Measurements from ENCODE around the gene FAAP20.

FAAP20 gene

GRCh38 chr1:2194319-2194897 lies at the start of gene FAAP20:
TSS of gene FAAP20 (minus strand) at chr1:2194772. CDS start at chr1:2194749, 23 bp downstream.
- Histone ChIP-seq H3K27ac (ENCODE audit: low read depth, low read length) (peak within 1 kb of the TSS; percentile 66), H3K4me3 (ENCODE audit: low read depth, low read length) (peak within 1 kb of the TSS; percentile 71), H3K27me3 (ENCODE audit: insufficient read depth, low read length) (no peaks in the 10 kb centered on the region), H2AFZ (ENCODE audit: low read length, unreplicated experiment) (peak within 1 kb of the TSS; percentile 65), H3K36me3 (ENCODE audit: insufficient read depth, low read length) (no peaks in the 10 kb centered on the region), H3K4me1 (ENCODE audit: control insufficient read depth, insufficient read depth, low read length, unreplicated experiment) (peaks cover 26% of the 10 kb centered on the region), H3K79me2 (ENCODE audit: control insufficient read depth, insufficient read depth, low read length, unreplicated experiment) (peaks cover 25% of the 10 kb centered on the region)

- Histone ChIP-seq H3K27me3 (ENCODE audit: insufficient read depth, low read length) (no peaks in the 10 kb centered on the region), H3K4me1 (ENCODE audit: control insufficient read depth, insufficient read depth, low read length, unreplicated experiment) (peaks cover 29% of the 10 kb centered on the region), H3K4me3 (ENCODE audit: low read depth, low read length) (no peak overlapping the region), H3K27ac (ENCODE audit: low read depth, low read length) (no peak overlapping the region), H3K79me2 (ENCODE audit: control insufficient read depth, insufficient read depth, low read length, unreplicated experiment) (peaks cover 97% of the 10 kb centered on the region), H2AFZ (ENCODE audit: low read length, unreplicated experiment) (no peak overlapping the region), H3K36me3 (ENCODE audit: insufficient read depth, low read length) (no peaks in the 10 kb centered on the region)
These were observed 48.5 kb upstream of the FAAP20 start for GRCh38 chr1:2242814-2243725.

- peaks cover 37% of the 10 kb centered on the region for H3K4me1 ChIP-seq (ENCODE audit: control insufficient read depth, insufficient read depth, low read length, unreplicated experiment)
- no peak overlapping the region for H3K27ac ChIP-seq (ENCODE audit: low read depth, low read length)
- no peak overlapping the region for H2AFZ ChIP-seq (ENCODE audit: low read length, unreplicated experiment)
- peaks cover 97% of the 10 kb centered on the region for H3K79me2 ChIP-seq (ENCODE audit: control insufficient read depth, insufficient read depth, low read length, unreplicated experiment)
- H3K27me3 ChIP-seq (ENCODE audit: insufficient read depth, low read length) = no peaks in the 10 kb centered on the region
- no peak overlapping the region for H3K4me3 ChIP-seq (ENCODE audit: low read depth, low read length)
- H3K36me3 ChIP-seq (ENCODE audit: insufficient read depth, low read length) = no peaks in the 10 kb centered on the region
These were observed 47.2 kb upstream of the FAAP20 start for GRCh38 chr1:2241820-2242219.

GRCh38 chr1:2240270-2241156 lies 45.9 kb upstream of the FAAP20 start:
- no peaks in the 10 kb centered on the region for H3K36me3 ChIP-seq (ENCODE audit: insufficient read depth, low read length)
- peaks cover 95% of the 10 kb centered on the region for H3K79me2 ChIP-seq (ENCODE audit: control insufficient read depth, insufficient read depth, low read length, unreplicated experiment)
- no peak overlapping the region for H3K27ac ChIP-seq (ENCODE audit: low read depth, low read length)

GRCh38 chr1:2239384-2239985 lies 44.9 kb upstream of the FAAP20 start:
- H3K27me3 ChIP-seq (ENCODE audit: insufficient read depth, low read length) = no peaks in the 10 kb centered on the region
- peaks cover 96% of the 10 kb centered on the region for H3K79me2 ChIP-seq (ENCODE audit: control insufficient read depth, insufficient read depth, low read length, unreplicated experiment)
- no peak overlapping the region for H3K27ac ChIP-seq (ENCODE audit: low read depth, low read length)
- H3K4me3 ChIP-seq (ENCODE audit: low read depth, low read length) = no peak overlapping the region
- no peak overlapping the region for H2AFZ ChIP-seq (ENCODE audit: low read length, unreplicated experiment)
- H3K36me3 ChIP-seq (ENCODE audit: insufficient read depth, low read length) = no peaks in the 10 kb centered on the region
- H3K4me1 ChIP-seq (ENCODE audit: control insufficient read depth, insufficient read depth, low read length, unreplicated experiment) = peaks cover 37% of the 10 kb centered on the region

More at GRCh38 chr1:2240270-2241156, 45.9 kb upstream of the FAAP20 start:
- Histone ChIP-seq H3K4me1 (ENCODE audit: control insufficient read depth, insufficient read depth, low read length, unreplicated experiment) (peaks cover 34% of the 10 kb centered on the region), H3K27me3 (ENCODE audit: insufficient read depth, low read length) (no peaks in the 10 kb centered on the region), H2AFZ (ENCODE audit: low read length, unreplicated experiment) (no peak overlapping the region), H3K4me3 (ENCODE audit: low read depth, low read length) (no peak overlapping the region)

- H3K27ac ChIP-seq (ENCODE audit: low read depth, low read length) = no peak overlapping the region
- no peak overlapping the region for H2AFZ ChIP-seq (ENCODE audit: low read length, unreplicated experiment)
- H3K27me3 ChIP-seq (ENCODE audit: insufficient read depth, low read length) = no peaks in the 10 kb centered on the region
- peaks cover 38% of the 10 kb centered on the region for H3K4me1 ChIP-seq (ENCODE audit: control insufficient read depth, insufficient read depth, low read length, unreplicated experiment)
- H3K36me3 ChIP-seq (ENCODE audit: insufficient read depth, low read length) = no peaks in the 10 kb centered on the region
- no peak overlapping the region for H3K4me3 ChIP-seq (ENCODE audit: low read depth, low read length)
- peaks cover 94% of the 10 kb centered on the region for H3K79me2 ChIP-seq (ENCODE audit: control insufficient read depth, insufficient read depth, low read length, unreplicated experiment)
These were observed 44.4 kb upstream of the FAAP20 start for GRCh38 chr1:2239013-2239370.

GRCh38 chr1:2238361-2239012 lies 43.9 kb upstream of the FAAP20 start:
- no peaks in the 10 kb centered on the region for H3K36me3 ChIP-seq (ENCODE audit: insufficient read depth, low read length)
- H3K4me1 ChIP-seq (ENCODE audit: control insufficient read depth, insufficient read depth, low read length, unreplicated experiment) = peaks cover 43% of the 10 kb centered on the region
- no peak overlapping the region for H2AFZ ChIP-seq (ENCODE audit: low read length, unreplicated experiment)
- no peak overlapping the region for H3K4me3 ChIP-seq (ENCODE audit: low read depth, low read length)
- H3K27me3 ChIP-seq (ENCODE audit: insufficient read depth, low read length) = no peaks in the 10 kb centered on the region
- peaks cover 95% of the 10 kb centered on the region for H3K79me2 ChIP-seq (ENCODE audit: control insufficient read depth, insufficient read depth, low read length, unreplicated experiment)
- no peak overlapping the region for H3K27ac ChIP-seq (ENCODE audit: low read depth, low read length)

GRCh38 chr1:2237773-2238172 lies 43.2 kb upstream of the FAAP20 start:
- Histone ChIP-seq H3K79me2 (ENCODE audit: control insufficient read depth, insufficient read depth, low read length, unreplicated experiment) (peaks cover 95% of the 10 kb centered on the region), H3K36me3 (ENCODE audit: insufficient read depth, low read length) (no peaks in the 10 kb centered on the region), H3K4me1 (ENCODE audit: control insufficient read depth, insufficient read depth, low read length, unreplicated experiment) (peaks cover 50% of the 10 kb centered on the region), H2AFZ (ENCODE audit: low read length, unreplicated experiment) (no peak overlapping the region), H3K27me3 (ENCODE audit: insufficient read depth, low read length) (no peaks in the 10 kb centered on the region), H3K4me3 (ENCODE audit: low read depth, low read length) (no peak overlapping the region), H3K27ac (ENCODE audit: low read depth, low read length) (no peak overlapping the region)

GRCh38 chr1:2236695-2237677 lies 42.4 kb upstream of the FAAP20 start:
- Histone ChIP-seq H3K79me2 (ENCODE audit: control insufficient read depth, insufficient read depth, low read length, unreplicated experiment) (peaks cover 95% of the 10 kb centered on the region), H3K27me3 (ENCODE audit: insufficient read depth, low read length) (no peaks in the 10 kb centered on the region), H3K4me1 (ENCODE audit: control insufficient read depth, insufficient read depth, low read length, unreplicated experiment) (peaks cover 57% of the 10 kb centered on the region), H3K4me3 (ENCODE audit: low read depth, low read length) (no peak overlapping the region), H3K27ac (ENCODE audit: low read depth, low read length) (no peak overlapping the region), H2AFZ (ENCODE audit: low read length, unreplicated experiment) (no peak overlapping the region), H3K36me3 (ENCODE audit: insufficient read depth, low read length) (no peaks in the 10 kb centered on the region)

All from ACC112 (cell line).